ELR (cell line): ENCODE measurements around the gene ZFYVE28.

Experiments
- DNase-seq: peaks from one replicate; pipeline ENCODE4 v3.0.0-alpha.2; 2015; ENCODE audit warnings: low read depth

Gene ZFYVE28

GRCh38 chr4:2303121-2303685 is 115.2 kb downstream of the ZFYVE28 start:
- DNase-seq: no peak

GRCh38 chr4:2302387-2303119 is 115.9 kb downstream of the ZFYVE28 start:
- no peak for DNase-seq

- DNase-seq: no peak
Observed at GRCh38 chr4:2301806-2302205, 116.6 kb downstream of the ZFYVE28 start.

- no peak for DNase-seq
Observed at GRCh38 chr4:2301225-2301642, 117.2 kb downstream of the ZFYVE28 start.

- no peak for DNase-seq
Observed at GRCh38 chr4:2300431-2301224, 117.8 kb downstream of the ZFYVE28 start.

- DNase-seq: no peak
Observed at GRCh38 chr4:2299794-2300193, 118.7 kb downstream of the ZFYVE28 start.

GRCh38 chr4:2298532-2298991 is 119.9 kb downstream of the ZFYVE28 start:
- DNase-seq: no peak

GRCh38 chr4:2297606-2298531 is 120.6 kb downstream of the ZFYVE28 start:
- DNase-seq: no peak

GRCh38 chr4:2296631-2297601 is 121.5 kb downstream of the ZFYVE28 start:
- DNase-seq: no peak

- DNase-seq: no peak
Observed at GRCh38 chr4:2295900-2296442, 122.5 kb downstream of the ZFYVE28 start.

GRCh38 chr4:2295500-2295899 is 122.9 kb downstream of the ZFYVE28 start:
- DNase-seq: no peak

- DNase-seq: no peak
Observed at GRCh38 chr4:2292646-2293108, 125.8 kb downstream of the ZFYVE28 start.

- DNase-seq: no peak
Observed at GRCh38 chr4:2291705-2292645, 126.5 kb downstream of the ZFYVE28 start.

- DNase-seq: no peak
Observed at GRCh38 chr4:2290974-2291704, 127.3 kb downstream of the ZFYVE28 start.

GRCh38 chr4:2290488-2290887 is 128.0 kb downstream of the ZFYVE28 start:
- DNase-seq: no peak

GRCh38 chr4:2289955-2290333 is 128.5 kb downstream of the ZFYVE28 start:
- no peak for DNase-seq

GRCh38 chr4:2289311-2289954 is 129.0 kb downstream of the ZFYVE28 start:
- DNase-seq: no peak

GRCh38 chr4:2288051-2288541 is 130.3 kb downstream of the ZFYVE28 start:
- no peak for DNase-seq
